Calu3 (cell line): ENCODE data around the gene MAPK1IP1L. TPM values are rescaled to one million over a fixed set of nuclear protein-coding genes. Genes with fewer than 3 reads are reported as not detected.

Source experiments
- BruUV-seq: library from RNA; stranded (reverse); fragments of 400-500 nt; replicated peaks from 2 replicates; lab custom pipeline; 2021; lab: Mats Ljungman, UMichigan
- CTCF ChIA-PET: fragments of 300-600 bp; sonication (Branson Sonifier 250); formaldehyde crosslinking; loops from one replicate; lab custom pipeline; 2022; ENCODE audit warnings: antibody characterized with exemption; lab: Charles Lee
- DNase-seq: peaks from one replicate; pipeline ENCODE4 v3.0.0; 2022
- H3K27ac Mint-ChIP-seq: one replicate; pipeline ENCODE4 v1.8.0; 2022; ENCODE audit warnings: mixed read lengths; ENCODE audit not compliant: unreplicated experiment
- H3K27me3 Mint-ChIP-seq: one replicate; pipeline ENCODE4 v1.8.0; 2022; ENCODE audit warnings: mixed read lengths; ENCODE audit not compliant: unreplicated experiment
- H3K36me3 Mint-ChIP-seq: one replicate; pipeline ENCODE4 v1.8.0; 2022; ENCODE audit warnings: mild to moderate bottlenecking, moderate library complexity, mixed read lengths; ENCODE audit not compliant: insufficient read depth, unreplicated experiment
- H3K4me1 Mint-ChIP-seq: one replicate; pipeline ENCODE4 v1.8.0; 2022; ENCODE audit warnings: mild to moderate bottlenecking, low read depth, mixed read lengths; ENCODE audit not compliant: unreplicated experiment
- H3K4me3 Mint-ChIP-seq: one replicate; pipeline ENCODE4 v1.8.0; 2022; ENCODE audit warnings: mild to moderate bottlenecking, low read depth, moderate library complexity, mixed read lengths; ENCODE audit not compliant: unreplicated experiment
- H3K9me3 Mint-ChIP-seq: one replicate; pipeline ENCODE4 v1.8.0; 2022; ENCODE audit warnings: low read depth, mixed read lengths; ENCODE audit not compliant: unreplicated experiment
- intact Hi-C: fragments of 100-400 bp; cut with micrococcal nuclease; formaldehyde crosslinking; loops from one replicate; pipeline ENCODE4 v1.10.0; 2022; ENCODE audit not compliant: unreplicated experiment
- total RNA-seq: library from RNA; stranded (reverse); gene quantifications from 2 replicates; pipeline ENCODE4 v1.2.3, GENCODE V29; 2022
- TF ChIP-seq, protein P1 (sequence below): fragments of 200-600 bp; IDR thresholded peaks from one replicate; pipeline ENCODE4 v1.8.0; 2022; ENCODE audit warnings: antibody characterized with exemption; ENCODE audit not compliant: unreplicated experiment

The MAPK1IP1L gene
- total RNA-seq, 1 experiment from 2014 or later, result 108 TPM

DNA sequence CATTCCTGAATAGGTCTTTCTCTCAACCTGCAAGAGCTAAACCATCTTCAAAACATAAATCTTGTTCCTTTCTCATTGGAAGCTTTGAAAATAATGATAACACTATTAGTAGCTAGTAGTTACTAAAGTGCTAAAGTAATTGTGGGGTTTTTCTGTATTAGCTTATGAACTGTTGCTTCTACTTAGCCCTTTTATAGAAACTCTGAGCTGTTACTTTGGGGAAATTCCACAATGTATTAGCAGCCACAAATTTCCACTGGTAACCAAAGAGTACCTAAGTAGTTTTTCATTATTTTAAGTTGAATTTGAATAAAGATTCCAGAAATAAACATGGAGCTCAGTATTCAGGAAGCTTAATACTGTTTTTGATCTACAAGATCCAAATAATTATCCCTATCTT is 6.4 kb upstream of the MAPK1IP1L start:
- BruUV-seq, result no TSS peak
- H3K4me3 Mint-ChIP-seq, result no peak overlapping the region
- no peaks in the 10 kb centered on the region for H3K27me3 Mint-ChIP-seq
- intact Hi-C loops, result no loop called here
- CTCF ChIA-PET, result interaction anchor here (0.6 kb wide), 1 partner anchor 15 kb away, joined by 4 read pairs; no protein-coding TSS in a partner anchor
- no peak overlapping the region for H3K27ac Mint-ChIP-seq
- DNase-seq, result no peak
- TF ChIP-seq, protein P1, sequence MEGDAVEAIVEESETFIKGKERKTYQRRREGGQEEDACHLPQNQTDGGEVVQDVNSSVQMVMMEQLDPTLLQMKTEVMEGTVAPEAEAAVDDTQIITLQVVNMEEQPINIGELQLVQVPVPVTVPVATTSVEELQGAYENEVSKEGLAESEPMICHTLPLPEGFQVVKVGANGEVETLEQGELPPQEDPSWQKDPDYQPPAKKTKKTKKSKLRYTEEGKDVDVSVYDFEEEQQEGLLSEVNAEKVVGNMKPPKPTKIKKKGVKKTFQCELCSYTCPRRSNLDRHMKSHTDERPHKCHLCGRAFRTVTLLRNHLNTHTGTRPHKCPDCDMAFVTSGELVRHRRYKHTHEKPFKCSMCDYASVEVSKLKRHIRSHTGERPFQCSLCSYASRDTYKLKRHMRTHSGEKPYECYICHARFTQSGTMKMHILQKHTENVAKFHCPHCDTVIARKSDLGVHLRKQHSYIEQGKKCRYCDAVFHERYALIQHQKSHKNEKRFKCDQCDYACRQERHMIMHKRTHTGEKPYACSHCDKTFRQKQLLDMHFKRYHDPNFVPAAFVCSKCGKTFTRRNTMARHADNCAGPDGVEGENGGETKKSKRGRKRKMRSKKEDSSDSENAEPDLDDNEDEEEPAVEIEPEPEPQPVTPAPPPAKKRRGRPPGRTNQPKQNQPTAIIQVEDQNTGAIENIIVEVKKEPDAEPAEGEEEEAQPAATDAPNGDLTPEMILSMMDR, result no peak
- H3K36me3 Mint-ChIP-seq, result no peaks in the 10 kb centered on the region
- no peaks in the 10 kb centered on the region for H3K4me1 Mint-ChIP-seq
- no peaks in the 10 kb centered on the region for H3K9me3 Mint-ChIP-seq

DNA sequence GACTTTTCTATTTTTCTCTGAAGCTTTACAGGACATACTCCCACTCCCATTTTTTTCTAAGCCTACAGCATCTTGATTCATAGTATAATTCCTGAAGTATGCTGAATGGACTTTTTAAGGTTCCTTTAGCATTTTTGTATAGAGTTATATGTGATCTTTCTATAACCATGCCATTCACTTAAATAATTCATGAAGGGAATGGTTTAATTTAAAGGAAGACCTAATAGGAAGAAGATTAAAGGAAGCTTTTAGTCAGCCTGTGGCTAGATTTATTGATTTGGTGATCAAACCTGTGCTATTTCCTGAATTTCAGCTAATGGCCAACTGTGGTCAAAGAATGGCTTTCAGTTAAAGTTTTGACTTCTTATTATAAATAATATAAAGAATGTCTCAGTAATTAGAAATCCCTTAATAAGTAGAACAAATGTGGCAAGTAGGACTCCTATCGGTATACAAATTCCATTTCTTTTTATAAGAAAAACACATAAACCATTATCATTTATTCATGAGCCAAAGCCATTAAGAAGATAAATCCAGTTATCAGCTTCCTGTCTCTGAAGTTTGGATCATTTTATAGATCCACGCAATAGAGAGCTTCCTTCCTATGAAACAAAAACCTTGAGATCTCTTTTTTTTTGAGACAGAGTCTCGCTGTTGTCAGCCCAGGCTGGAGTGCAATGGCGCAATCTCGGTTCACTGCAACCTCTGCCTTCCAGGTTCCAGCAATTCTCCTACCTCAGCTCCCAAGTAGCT is 4.0 kb upstream of the MAPK1IP1L start:
- no peak overlapping the region for H3K27ac Mint-ChIP-seq
- H3K4me1 Mint-ChIP-seq, result no peaks in the 10 kb centered on the region
- TF ChIP-seq, protein P1, result no peak
- no peaks in the 10 kb centered on the region for H3K9me3 Mint-ChIP-seq
- BruUV-seq, result no TSS peak
- intact Hi-C loops, result no loop called here
- H3K27me3 Mint-ChIP-seq, result no peaks in the 10 kb centered on the region
- no peak for DNase-seq
- H3K4me3 Mint-ChIP-seq, result no peak overlapping the region
- H3K36me3 Mint-ChIP-seq, result peaks cover 19% of the 10 kb centered on the region
- CTCF ChIA-PET, result interaction anchor here (0.6 kb wide), 1 partner anchor 222 kb away, joined by 7 read pairs; no protein-coding TSS in a partner anchor

DNA sequence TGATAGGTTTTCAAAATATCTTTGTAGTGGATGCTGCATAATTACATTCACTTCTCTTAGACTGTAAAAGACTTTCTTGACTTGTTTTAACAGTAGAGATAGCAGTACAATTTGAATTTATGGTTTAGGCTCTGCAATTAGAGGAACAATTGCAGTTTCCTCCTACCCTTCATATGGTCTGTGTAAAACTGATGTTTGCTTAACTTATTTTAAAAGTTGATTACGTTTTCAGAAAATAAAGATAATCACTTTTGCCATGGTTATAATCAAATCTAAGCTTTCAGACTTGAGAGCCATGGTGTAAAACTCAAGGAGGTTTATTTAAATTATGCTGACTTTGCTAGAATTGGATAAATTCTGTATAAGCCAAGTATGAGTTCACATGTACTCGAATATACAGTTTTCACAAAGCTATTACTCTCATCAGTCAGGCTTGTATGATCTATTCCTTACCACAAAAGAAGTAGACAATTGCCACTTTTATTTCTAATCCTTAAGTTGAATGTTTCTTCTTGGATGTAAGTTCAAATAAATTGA is 2.5 kb upstream of the MAPK1IP1L start:
- no peaks in the 10 kb centered on the region for H3K9me3 Mint-ChIP-seq
- TF ChIP-seq, protein P1, result no peak
- H3K4me1 Mint-ChIP-seq, result peaks cover 9% of the 10 kb centered on the region
- no peak for DNase-seq
- H3K36me3 Mint-ChIP-seq, result peaks cover 34% of the 10 kb centered on the region
- CTCF ChIA-PET, result interaction anchor here (0.6 kb wide), 1 partner anchor 273 kb away, joined by 4 read pairs; no protein-coding TSS in a partner anchor
- no peak overlapping the region for H3K27ac Mint-ChIP-seq
- intact Hi-C loops, result no loop called here
- no peaks in the 10 kb centered on the region for H3K27me3 Mint-ChIP-seq
- no TSS peak for BruUV-seq
- no peak overlapping the region for H3K4me3 Mint-ChIP-seq

DNA sequence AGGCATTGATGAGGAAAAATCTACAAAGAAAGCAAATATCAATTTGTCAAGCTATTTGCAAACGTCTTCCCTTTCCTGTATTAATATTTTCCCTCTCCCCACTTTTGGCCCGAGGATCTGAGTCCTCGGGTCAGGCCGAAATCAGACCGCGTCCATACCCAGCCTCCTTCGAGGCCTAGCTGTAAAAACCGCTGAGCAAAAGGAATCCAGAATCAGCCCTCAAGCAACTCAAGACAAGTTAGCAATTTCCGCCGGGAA is 353 bp upstream of the MAPK1IP1L start:
- no peak for DNase-seq
- peak overlapping the region; percentile 92 for H3K4me3 Mint-ChIP-seq

More for the DNA sequence above, 353 bp upstream of the MAPK1IP1L start:
- BruUV-seq, result TSS peak; percentile 86
- Mint-ChIP-seq H3K27ac (peak overlapping the region; percentile 99), H3K36me3 (peaks cover 45% of the 10 kb centered on the region), H3K4me1 (peaks cover 10% of the 10 kb centered on the region), H3K9me3 (no peaks in the 10 kb centered on the region), H3K27me3 (no peaks in the 10 kb centered on the region)
- CTCF ChIA-PET, result interaction anchor here (0.6 to 2.8 kb wide), 18 partner anchors 11 to 323 kb away, joined by 3 to 19 read pairs (median 4); partner anchors contain the start of genes SOCS4 and WDHD1
- intact Hi-C loops, result loop anchor here (5.0 kb wide), 1 partner anchor 36 kb away; no protein-coding TSS in a partner anchor
- TF ChIP-seq, protein P1, result no peak
